ENCODE results near the gene C19orf47.

Gene C19orf47

GRCh38 chr19:40313229-40313983, 34.8 kb downstream of the C19orf47 start:
- no peak for DNase-seq

GRCh38 chr19:40312533-40312932, 35.7 kb downstream of the C19orf47 start:
- no peak for DNase-seq

GRCh38 chr19:40309666-40310065, 38.5 kb downstream of the C19orf47 start:
- no peak for DNase-seq

GRCh38 chr19:40305403-40305802, 42.8 kb downstream of the C19orf47 start:
- peak; percentile 56 for DNase-seq

- DNase-seq: no peak
Measured at GRCh38 chr19:40304306-40304705, 43.9 kb downstream of the C19orf47 start.

- no peak for DNase-seq
Measured at GRCh38 chr19:40303765-40304164, 44.4 kb downstream of the C19orf47 start.

- DNase-seq: no peak
Measured at GRCh38 chr19:40302224-40303011, 45.8 kb downstream of the C19orf47 start.

- no peak for DNase-seq
Measured at GRCh38 chr19:40300668-40301067, 47.5 kb downstream of the C19orf47 start.

GRCh38 chr19:40298026-40298425, 50.2 kb downstream of the C19orf47 start:
- no peak for DNase-seq

GRCh38 chr19:40294560-40294959, 53.6 kb downstream of the C19orf47 start:
- DNase-seq: no peak

- no peak for DNase-seq
Measured at GRCh38 chr19:40286971-40287421, 61.2 kb downstream of the C19orf47 start.

- no peak for DNase-seq
Measured at GRCh38 chr19:40286235-40286970, 61.8 kb downstream of the C19orf47 start.

GRCh38 chr19:40285353-40286234, 62.6 kb downstream of the C19orf47 start:
- DNase-seq: peak; percentile 100

GRCh38 chr19:40284501-40285352, 63.5 kb downstream of the C19orf47 start, which contains the start of gene AKT2:
Gene AKT2 (minus strand): TSS chr19:40285345. CDS start chr19:40265267, 20,078 bp downstream.
- peak; percentile 82 for DNase-seq

- DNase-seq: no peak
Measured at GRCh38 chr19:40284251-40284500, 64.0 kb downstream of the C19orf47 start.

GRCh38 chr19:40283414-40284250, 64.6 kb downstream of the C19orf47 start:
- DNase-seq: no peak

- DNase-seq: no peak
Measured at GRCh38 chr19:40282920-40283319, 65.3 kb downstream of the C19orf47 start.

- DNase-seq: no peak
Measured at GRCh38 chr19:40282209-40282580, 66.0 kb downstream of the C19orf47 start.

- DNase-seq: no peak
Measured at GRCh38 chr19:40281381-40282208, 66.6 kb downstream of the C19orf47 start.
